IgD-negative memory B cell (primary cell): ENCODE results near the gene LDLRAD4. TPM values are rescaled to one million over a fixed set of nuclear protein-coding genes. Genes with fewer than 3 reads are reported as not detected.

Experiments
- polyA plus RNA-seq: library from polyadenylated mRNA; unstranded; fragments of 300-500 nt; fragmentation: Illumina TruSeq; gene quantifications from one replicate; pipeline ENCODE4 v1.2.3, GENCODE V29; 2021

LDLRAD4 gene
- polyA plus RNA-seq, 1 donor from 2014 or later, result 5.1 TPM

Other genes starting within 250 kb of the LDLRAD4 start
- gene CEP192, start 227.4 kb upstream of the LDLRAD4 start, polyA plus RNA-seq, result 8.7 TPM